HepG2 (cell line): Measurements from ENCODE around the gene CNBD2. TPM values are rescaled to one million over a fixed set of nuclear protein-coding genes. Genes with fewer than 3 reads are reported as not detected.

Experiments
- BCL6 ChIP-seq: IDR thresholded peaks from 2 replicates; pipeline ENCODE4 v1.6.1; 2016; ENCODE audit warnings: missing genetic modification reagents, missing compliant biosample characterization
- HNRNPH1 ChIP-seq: fragments of 200-400 bp; formaldehyde crosslinking; optimal IDR thresholded peaks from 2 replicates; pipeline ENCODE3; 2017; ENCODE audit warnings: mild to moderate bottlenecking, low read depth, low read length
- JARID2 ChIP-seq: sonication (generic); formaldehyde crosslinking; IDR thresholded peaks from 2 replicates; pipeline ENCODE4 v1.8.1; 2023; ENCODE audit warnings: missing genetic modification reagents, inconsistent platforms; ENCODE audit not compliant: insufficient replicate concordance
- KDM3A ChIP-seq: IDR thresholded peaks from 2 replicates; pipeline ENCODE4 v1.6.1; 2018; ENCODE audit warnings: low read depth, missing compliant biosample characterization
- POGZ ChIP-seq: sonication (generic); formaldehyde crosslinking; IDR thresholded peaks from 2 replicates; pipeline ENCODE4 v1.4.0; 2020; ENCODE audit warnings: mild to moderate bottlenecking, missing genetic modification reagents
- TCF7 ChIP-seq: sonication (generic); IDR thresholded peaks from 2 replicates; pipeline ENCODE4 v1.6.1; 2016; ENCODE audit warnings: antibody characterized with exemption, low read depth
- ZNF101 ChIP-seq: sonication (generic); formaldehyde crosslinking; IDR thresholded peaks from 2 replicates; pipeline ENCODE4 v1.4.0; 2020; ENCODE audit warnings: mild to moderate bottlenecking, low read depth, missing genetic modification reagents, borderline replicate concordance
- ZNF432 ChIP-seq: sonication (generic); formaldehyde crosslinking; IDR thresholded peaks from 2 replicates; pipeline ENCODE4 v1.5.0; 2020; ENCODE audit warnings: missing genetic modification reagents, mild to moderate bottlenecking, borderline replicate concordance
- ZNF484 ChIP-seq: sonication (generic); formaldehyde crosslinking; IDR thresholded peaks from 2 replicates; pipeline ENCODE4 v1.5.1; 2020; ENCODE audit warnings: mild to moderate bottlenecking, low read depth, missing genetic modification reagents, borderline replicate concordance
- ZNF510 ChIP-seq: sonication (generic); formaldehyde crosslinking; IDR thresholded peaks from 2 replicates; pipeline ENCODE4 v1.4.0; 2020; ENCODE audit warnings: low read depth, mild to moderate bottlenecking, missing genetic modification reagents
- ZNF619 ChIP-seq: sonication (generic); formaldehyde crosslinking; IDR thresholded peaks from 2 replicates; pipeline ENCODE4 v1.4.0; 2020; ENCODE audit warnings: mild to moderate bottlenecking, missing genetic modification reagents
- ZNF737 ChIP-seq: sonication (generic); formaldehyde crosslinking; IDR thresholded peaks from 2 replicates; pipeline ENCODE4 v1.5.0; 2020; ENCODE audit warnings: missing genetic modification reagents, mild to moderate bottlenecking, borderline replicate concordance
- ZSCAN12 ChIP-seq: sonication (generic); formaldehyde crosslinking; IDR thresholded peaks from 2 replicates; pipeline ENCODE4 v1.9.0; 2021; ENCODE audit warnings: mild to moderate bottlenecking, missing genetic modification reagents
- polyA plus RNA-seq, 8 experiments: library from polyadenylated mRNA; depleted of rRNA in 3 of 8; stranded (reverse) in 7 of 8; unstranded in 1 of 8; fragments of >200 nt; fragmentation: Illumina TruSeq in 4 of 8; extraction: Trizol in 4 of 8; gene quantifications; 2 replicates each; pipeline versions ENCODE4 v1.2.1 to v1.2.3, GENCODE V29; 2011 to 2016; ENCODE audit warnings: low read depth in 4 of 8, missing spikeins in 1 of 8, mixed read lengths in 1 of 8; ENCODE audit not compliant: insufficient read depth in 1 of 8
- total RNA-seq, 5 experiments: library from RNA; depleted of rRNA; stranded (reverse); fragments of >200 nt; fragmentation: Illumina TruSeq; extraction: Trizol; gene quantifications; 2 replicates each; pipeline ENCODE4 v1.2.3, GENCODE V29; 2016; ENCODE audit warnings: low read depth in 1 of 5
- TF ChIP-seq, protein P1 (sequence below): sonication (generic); formaldehyde crosslinking; IDR thresholded peaks from 2 replicates; pipeline ENCODE4 v1.4.0; 2020; ENCODE audit warnings: mild to moderate bottlenecking, missing genetic modification reagents
- TF ChIP-seq, protein P2 (sequence below): sonication (generic); formaldehyde crosslinking; IDR thresholded peaks from 2 replicates; pipeline ENCODE4 v1.5.1; 2020; ENCODE audit warnings: mild to moderate bottlenecking, moderate library complexity, missing genetic modification reagents
- TF ChIP-seq, protein P3 (sequence below): sonication (generic); formaldehyde crosslinking; conservative IDR thresholded peaks from 2 replicates; pipeline ENCODE4 v1.4.0; 2020; ENCODE audit warnings: missing genetic modification reagents
- TF ChIP-seq, protein P4 (sequence below): sonication (generic); formaldehyde crosslinking; IDR thresholded peaks from 2 replicates; pipeline ENCODE4 v1.5.0; 2020; ENCODE audit warnings: mild to moderate bottlenecking, low read depth, missing genetic modification reagents, borderline replicate concordance
- TF ChIP-seq, protein P5 (sequence below): sonication (generic); formaldehyde crosslinking; IDR thresholded peaks from 2 replicates; pipeline ENCODE4 v1.5.0; 2020; ENCODE audit warnings: missing genetic modification reagents, mild to moderate bottlenecking, borderline replicate concordance
- TF ChIP-seq, protein P6 (sequence below): sonication (generic); formaldehyde crosslinking; IDR thresholded peaks from 2 replicates; pipeline ENCODE4 v1.5.0; 2020; ENCODE audit warnings: missing genetic modification reagents

The CNBD2 gene
- total and polyA plus RNA-seq, 2 of the 13 experiments (the other 11 are each of a cell fraction or from before 2014, with no cell fraction given) = 12.4 to 22.8 TPM

DNA sequence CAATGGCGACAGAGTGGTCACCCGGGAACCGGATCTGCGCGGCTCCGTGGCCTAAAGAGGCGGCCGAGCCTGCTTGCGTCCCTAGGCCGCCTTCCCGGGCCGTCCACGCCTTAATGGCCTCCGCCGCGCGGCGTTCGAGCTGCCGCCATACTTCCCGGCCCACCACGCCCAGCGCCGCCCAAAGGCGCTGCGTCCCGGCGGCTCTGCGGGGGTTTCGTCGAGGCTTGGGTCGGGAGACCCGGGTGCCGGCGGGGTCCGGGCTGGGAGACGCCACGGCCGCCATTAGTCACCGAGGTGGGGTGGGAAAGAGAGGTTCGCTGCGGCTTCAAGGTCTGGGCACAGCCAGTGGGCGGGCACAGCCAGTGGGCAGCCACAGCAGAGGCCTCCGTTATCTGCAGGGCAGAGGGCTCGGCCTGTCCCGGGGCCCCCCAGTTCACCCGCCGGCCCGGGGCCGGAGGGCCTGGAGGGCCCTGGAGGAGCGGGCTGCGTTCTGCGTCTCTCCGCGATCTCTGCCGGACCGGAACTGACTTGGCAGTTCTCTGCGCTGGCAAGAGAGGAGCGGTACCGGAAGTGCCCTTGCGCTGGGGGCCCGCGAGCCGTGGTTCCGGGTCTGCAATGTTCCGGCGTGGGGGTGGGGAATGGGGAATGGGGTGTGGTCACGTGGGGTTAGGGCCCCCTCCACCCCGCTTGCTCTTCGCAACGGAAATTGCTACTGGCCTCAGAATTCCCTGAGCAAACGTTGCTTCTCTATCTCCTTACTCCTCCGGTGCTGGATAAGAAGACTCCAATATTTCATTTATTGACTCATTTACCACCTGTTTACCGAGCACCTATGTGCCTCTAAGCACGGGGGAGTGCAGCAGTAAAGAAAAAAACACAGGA lies 82.3 kb downstream of the CNBD2 start (continued):
- TF ChIP-seq ZNF101 (CRISPR knock-in tag) (peak; percentile 89; the same call in 1 of the 2 replicates), ZNF510 (peak; percentile 99), HNRNPH1 (no peak), ZNF484 (0 out of 2 replicates have a peak, but pooled peaks have one; percentile 69), TCF7 (no peak), ZNF619 (CRISPR knock-in tag) (peak; percentile 97), ZSCAN12 (CRISPR knock-in tag) (no peak), POGZ (CRISPR knock-in tag) (peak; percentile 97), JARID2 (CRISPR knock-in tag) (peak; percentile 67), KDM3A (CRISPR knock-in tag) (peak; percentile 64), ZNF432 (CRISPR knock-in tag) (no peak), BCL6 (CRISPR knock-in tag) (peak; percentile 69), ZNF737 (CRISPR knock-in tag) (0 out of 2 replicates have a peak, but pooled peaks have one; percentile 41)
- TF ChIP-seq, protein P1, sequence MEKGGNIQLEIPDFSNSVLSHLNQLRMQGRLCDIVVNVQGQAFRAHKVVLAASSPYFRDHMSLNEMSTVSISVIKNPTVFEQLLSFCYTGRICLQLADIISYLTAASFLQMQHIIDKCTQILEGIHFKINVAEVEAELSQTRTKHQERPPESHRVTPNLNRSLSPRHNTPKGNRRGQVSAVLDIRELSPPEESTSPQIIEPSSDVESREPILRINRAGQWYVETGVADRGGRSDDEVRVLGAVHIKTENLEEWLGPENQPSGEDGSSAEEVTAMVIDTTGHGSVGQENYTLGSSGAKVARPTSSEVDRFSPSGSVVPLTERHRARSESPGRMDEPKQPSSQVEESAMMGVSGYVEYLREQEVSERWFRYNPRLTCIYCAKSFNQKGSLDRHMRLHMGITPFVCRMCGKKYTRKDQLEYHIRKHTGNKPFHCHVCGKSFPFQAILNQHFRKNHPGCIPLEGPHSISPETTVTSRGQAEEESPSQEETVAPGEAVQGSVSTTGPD = no peak
- TF ChIP-seq, protein P2, sequence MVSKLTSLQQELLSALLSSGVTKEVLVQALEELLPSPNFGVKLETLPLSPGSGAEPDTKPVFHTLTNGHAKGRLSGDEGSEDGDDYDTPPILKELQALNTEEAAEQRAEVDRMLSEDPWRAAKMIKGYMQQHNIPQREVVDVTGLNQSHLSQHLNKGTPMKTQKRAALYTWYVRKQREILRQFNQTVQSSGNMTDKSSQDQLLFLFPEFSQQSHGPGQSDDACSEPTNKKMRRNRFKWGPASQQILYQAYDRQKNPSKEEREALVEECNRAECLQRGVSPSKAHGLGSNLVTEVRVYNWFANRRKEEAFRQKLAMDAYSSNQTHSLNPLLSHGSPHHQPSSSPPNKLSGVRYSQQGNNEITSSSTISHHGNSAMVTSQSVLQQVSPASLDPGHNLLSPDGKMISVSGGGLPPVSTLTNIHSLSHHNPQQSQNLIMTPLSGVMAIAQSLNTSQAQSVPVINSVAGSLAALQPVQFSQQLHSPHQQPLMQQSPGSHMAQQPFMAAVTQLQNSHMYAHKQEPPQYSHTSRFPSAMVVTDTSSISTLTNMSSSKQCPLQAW (CRISPR knock-in tag) = peak; percentile 80
- TF ChIP-seq, protein P3, sequence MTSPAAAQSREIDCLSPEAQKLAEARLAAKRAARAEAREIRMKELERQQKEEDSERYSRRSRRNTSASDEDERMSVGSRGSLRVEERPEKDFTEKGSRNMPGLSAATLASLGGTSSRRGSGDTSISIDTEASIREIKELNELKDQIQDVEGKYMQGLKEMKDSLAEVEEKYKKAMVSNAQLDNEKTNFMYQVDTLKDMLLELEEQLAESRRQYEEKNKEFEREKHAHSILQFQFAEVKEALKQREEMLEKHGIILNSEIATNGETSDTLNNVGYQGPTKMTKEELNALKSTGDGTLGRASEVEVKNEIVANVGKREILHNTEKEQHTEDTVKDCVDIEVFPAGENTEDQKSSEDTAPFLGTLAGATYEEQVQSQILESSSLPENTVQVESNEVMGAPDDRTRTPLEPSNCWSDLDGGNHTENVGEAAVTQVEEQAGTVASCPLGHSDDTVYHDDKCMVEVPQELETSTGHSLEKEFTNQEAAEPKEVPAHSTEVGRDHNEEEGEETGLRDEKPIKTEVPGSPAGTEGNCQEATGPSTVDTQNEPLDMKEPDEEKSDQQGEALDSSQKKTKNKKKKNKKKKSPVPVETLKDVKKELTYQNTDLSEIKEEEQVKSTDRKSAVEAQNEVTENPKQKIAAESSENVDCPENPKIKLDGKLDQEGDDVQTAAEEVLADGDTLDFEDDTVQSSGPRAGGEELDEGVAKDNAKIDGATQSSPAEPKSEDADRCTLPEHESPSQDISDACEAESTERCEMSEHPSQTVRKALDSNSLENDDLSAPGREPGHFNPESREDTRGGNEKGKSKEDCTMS (CRISPR knock-in tag) = peak; percentile 71; the same call in 1 of the 2 replicates
- TF ChIP-seq, protein P4, sequence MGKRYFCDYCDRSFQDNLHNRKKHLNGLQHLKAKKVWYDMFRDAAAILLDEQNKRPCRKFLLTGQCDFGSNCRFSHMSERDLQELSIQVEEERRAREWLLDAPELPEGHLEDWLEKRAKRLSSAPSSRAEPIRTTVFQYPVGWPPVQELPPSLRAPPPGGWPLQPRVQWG = no peak
- TF ChIP-seq, protein P5, sequence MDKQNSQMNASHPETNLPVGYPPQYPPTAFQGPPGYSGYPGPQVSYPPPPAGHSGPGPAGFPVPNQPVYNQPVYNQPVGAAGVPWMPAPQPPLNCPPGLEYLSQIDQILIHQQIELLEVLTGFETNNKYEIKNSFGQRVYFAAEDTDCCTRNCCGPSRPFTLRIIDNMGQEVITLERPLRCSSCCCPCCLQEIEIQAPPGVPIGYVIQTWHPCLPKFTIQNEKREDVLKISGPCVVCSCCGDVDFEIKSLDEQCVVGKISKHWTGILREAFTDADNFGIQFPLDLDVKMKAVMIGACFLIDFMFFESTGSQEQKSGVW (CRISPR knock-in tag) = no peak
- TF ChIP-seq, protein P6, sequence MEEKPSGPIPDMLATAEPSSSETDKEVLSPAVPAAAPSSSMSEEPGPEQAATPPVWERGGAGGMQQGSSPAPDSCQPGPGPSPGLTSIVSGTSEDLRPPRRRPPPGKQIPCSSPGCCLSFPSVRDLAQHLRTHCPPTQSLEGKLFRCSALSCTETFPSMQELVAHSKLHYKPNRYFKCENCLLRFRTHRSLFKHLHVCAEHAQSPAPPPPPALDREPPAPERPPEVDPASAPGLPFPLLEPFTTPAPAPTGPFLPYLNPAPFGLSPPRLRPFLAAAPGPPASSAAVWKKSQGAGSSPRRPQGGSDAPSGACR (CRISPR knock-in tag) = peak; percentile 99
